ENCODE measurements around the gene CTBP2. TPM values are rescaled to one million over a fixed set of nuclear protein-coding genes. Genes with fewer than 3 reads are reported as not detected.

The CTBP2 gene
- total RNA-seq, 1 experiment from 2014 or later = 191 TPM

DNA sequence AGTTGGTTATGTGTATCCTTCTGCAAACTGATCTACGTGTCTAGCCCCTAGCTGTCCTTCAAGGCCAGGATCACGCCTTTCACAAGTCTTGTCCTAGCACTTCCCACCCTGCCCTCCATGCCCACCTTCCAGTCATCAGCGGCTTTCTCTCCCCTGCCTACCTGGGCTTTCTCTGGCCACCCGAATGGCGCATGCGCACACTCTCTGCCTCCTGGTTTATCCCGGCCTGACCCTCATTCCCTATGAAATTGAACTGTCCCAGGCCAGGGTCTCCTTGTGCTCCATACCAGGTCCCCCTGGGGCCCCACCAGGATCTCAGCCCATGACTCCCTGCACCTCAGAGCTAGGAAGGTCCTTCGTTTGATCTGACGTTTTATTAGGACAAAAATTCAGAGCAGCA, 31.6 kb upstream of the CTBP2 start (continued):
- TF ChIP-seq USF2 (CRISPR knock-in tag; IDR thresholded peaks at IDR 0.05) = no peak

- Mint-ChIP-seq H3K9me3 (peaks cover 12% of the 10 kb centered on the region), H3K27ac (no peak overlapping the region), H3K36me3 (no peaks in the 10 kb centered on the region), H3K27me3 (ENCODE audit: low read depth) (peaks cover 8% of the 10 kb centered on the region), H3K4me1 (peaks cover 8% of the 10 kb centered on the region), H3K4me3 (no peak overlapping the region)
- DNase-seq (ENCODE audit: low spot score) = no peak
- CTCF ChIA-PET = no interaction called here
- no peak for ATAC-seq
- POLR2A ChIA-PET = no interaction called here
- TF ChIP-seq ZNF396 (CRISPR knock-in tag; IDR thresholded peaks at IDR 0.05; ENCODE audit: borderline replicate concordance) = no peak
- TF ChIP-seq STAT6 (CRISPR knock-in tag; conservative IDR thresholded peaks at IDR 0.05; ENCODE audit: low read depth) = no peak
- TF ChIP-seq IRF1 (CRISPR knock-in tag; IDR thresholded peaks at IDR 0.05) = no peak
- TF ChIP-seq ZBTB21 (CRISPR knock-in tag; IDR thresholded peaks at IDR 0.05; ENCODE audit: borderline replicate concordance) = no peak
- no peak for TF ChIP-seq ZNF232 (CRISPR knock-in tag; IDR thresholded peaks at IDR 0.05)
- TF ChIP-seq ZNF263 (CRISPR knock-in tag; IDR thresholded peaks at IDR 0.05; ENCODE audit: low read depth) = no peak
- no peak for TF ChIP-seq ESRRA (CRISPR knock-in tag; IDR thresholded peaks at IDR 0.05; ENCODE audit: borderline replicate concordance)
Measured at GRCh38 chr10:125190946-125191345, 30.6 kb upstream of the CTBP2 start.

DNA sequence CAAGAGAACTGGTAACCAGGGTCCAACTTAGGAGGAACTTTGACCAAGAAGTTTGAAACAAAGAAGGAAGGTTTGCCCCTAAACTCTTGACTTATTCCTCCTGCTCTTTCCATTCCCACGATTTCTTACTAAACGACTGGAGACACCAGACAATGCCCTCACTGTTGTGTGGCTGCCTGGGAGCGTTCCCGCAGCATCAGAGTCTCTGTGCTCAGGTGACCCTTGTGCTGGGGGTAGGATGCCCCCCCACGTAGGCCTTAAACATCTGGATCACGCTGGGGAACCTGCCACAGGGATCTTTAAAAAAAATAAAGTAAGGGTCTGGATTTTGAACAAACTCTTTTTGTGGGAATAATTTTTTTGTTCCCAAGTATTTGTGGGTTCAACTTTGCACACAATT, 30.1 kb upstream of the CTBP2 start:
- Mint-ChIP-seq H3K9me3 (peaks cover 14% of the 10 kb centered on the region), H3K27me3 (ENCODE audit: low read depth) (peaks cover 10% of the 10 kb centered on the region), H3K4me3 (no peak overlapping the region), H3K27ac (no peak overlapping the region), H3K36me3 (no peaks in the 10 kb centered on the region), H3K4me1 (peaks cover 8% of the 10 kb centered on the region)
- ATAC-seq = no peak
- no peak for DNase-seq (ENCODE audit: low spot score)
- ChIA-PET POLR2A (no interaction called here), CTCF (no interaction called here)
- TF ChIP-seq MAX (CRISPR knock-in tag; IDR thresholded peaks at IDR 0.05) (no peak), TCF7 (CRISPR knock-in tag; IDR thresholded peaks at IDR 0.05; ENCODE audit: low read depth) (no peak), SOX15 (CRISPR knock-in tag; IDR thresholded peaks at IDR 0.05) (no peak), E2F5 (CRISPR knock-in tag; IDR thresholded peaks at IDR 0.05) (no peak)

- no peak for DNase-seq (ENCODE audit: low spot score)
- TF ChIP-seq NFYB (CRISPR knock-in tag; conservative IDR thresholded peaks at IDR 0.05; ENCODE audit: low read depth) = no peak
- no peak for TF ChIP-seq TEAD1 (CRISPR knock-in tag; IDR thresholded peaks at IDR 0.05)
- no peak for TF ChIP-seq RORB (CRISPR knock-in tag; IDR thresholded peaks at IDR 0.05)
- no peak for TF ChIP-seq CBFB (CRISPR knock-in tag; IDR thresholded peaks at IDR 0.05; ENCODE audit: low read depth)
- TF ChIP-seq FOXK1 (CRISPR knock-in tag; IDR thresholded peaks at IDR 0.05) = no peak
- no peak for TF ChIP-seq ZMAT4 (CRISPR knock-in tag; IDR thresholded peaks at IDR 0.05)
- TF ChIP-seq, protein P1, sequence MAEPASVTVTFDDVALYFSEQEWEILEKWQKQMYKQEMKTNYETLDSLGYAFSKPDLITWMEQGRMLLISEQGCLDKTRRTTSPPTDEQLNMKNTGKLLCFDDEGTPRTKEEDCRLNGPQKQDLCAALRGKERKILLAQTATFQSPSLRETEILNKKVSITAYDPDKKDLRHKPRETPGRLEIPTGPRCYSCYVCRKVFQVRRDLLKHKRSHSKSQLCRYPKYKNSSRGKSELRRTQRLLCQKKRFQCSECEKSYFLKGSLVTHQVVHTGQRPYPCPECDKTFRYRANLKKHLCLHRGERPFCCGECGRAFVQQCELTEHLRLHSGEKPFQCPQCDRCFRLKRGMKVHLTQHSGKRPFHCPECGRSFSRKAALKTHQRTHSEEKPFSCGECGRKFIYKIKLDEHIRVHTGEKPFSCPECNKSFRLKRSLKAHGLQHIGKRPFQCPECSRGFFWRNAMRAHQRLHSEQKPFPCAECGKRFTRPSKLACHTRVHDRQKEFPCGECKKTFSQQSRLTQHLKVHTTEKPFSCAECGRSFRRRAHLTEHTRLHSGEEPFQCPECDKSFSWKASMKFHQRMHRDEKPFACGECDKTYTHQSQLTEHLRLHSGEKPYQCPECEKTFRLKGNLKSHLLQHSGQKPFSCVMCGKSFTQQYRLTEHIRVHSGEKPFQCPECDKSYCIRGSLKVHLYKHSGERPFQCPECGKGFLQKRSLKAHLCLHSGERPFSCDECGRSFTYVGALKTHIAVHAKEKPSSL (CRISPR knock-in tag; conservative IDR thresholded peaks at IDR 0.05) = no peak
- no peak for TF ChIP-seq NR1H2 (CRISPR knock-in tag; IDR thresholded peaks at IDR 0.05)
- Mint-ChIP-seq H3K36me3 (no peaks in the 10 kb centered on the region), H3K9me3 (peaks cover 17% of the 10 kb centered on the region), H3K27ac (no peak overlapping the region), H3K4me1 (peaks cover 8% of the 10 kb centered on the region), H3K27me3 (ENCODE audit: low read depth) (peaks cover 10% of the 10 kb centered on the region), H3K4me3 (no peak overlapping the region)
- POLR2A ChIA-PET = no interaction called here
- no peak for ATAC-seq
- CTCF ChIA-PET = no interaction called here
Measured at GRCh38 chr10:125189162-125189561, 28.8 kb upstream of the CTBP2 start.

All from WTC11 (cell line).